ENCODE data around the gene JTB. TPM values are rescaled to one million over a fixed set of nuclear protein-coding genes. Genes with fewer than 3 reads are reported as not detected.

The JTB gene
- total RNA-seq, 1 donor from 2014 or later = 194 TPM

GRCh38 chr1:153939476-153939875 is 38.0 kb downstream of the JTB start:
- peaks cover 0 to 65% of the 10 kb centered on the region in 2 donors for H3K36me3 ChIP-seq
- H3K27ac ChIP-seq = no peak overlapping the region
- H3K27me3 ChIP-seq = no peaks in the 10 kb centered on the region
- no peak for DNase-seq (ENCODE audit: extremely low spot score in 2 of 2)
- H3K4me3 ChIP-seq = no peak overlapping the region
- no peak for TF ChIP-seq POLR2A (IDR thresholded peaks at IDR 0.05)
- no peak for TF ChIP-seq POLR2AphosphoS5 (IDR thresholded peaks at IDR 0.05; ENCODE audit: insufficient read depth in 1 of 2, low read depth in 1 of 2)
- no peak for TF ChIP-seq CTCF (IDR thresholded peaks at IDR 0.05)
- intact Hi-C loops (cut with DNase I) = no loop called here
- no peaks in the 10 kb centered on the region for H3K9me3 ChIP-seq
- peaks cover 7% of the 10 kb centered on the region for H3K4me1 ChIP-seq

- peaks cover 0 to 70% of the 10 kb centered on the region in 2 donors for H3K36me3 ChIP-seq
- no peak overlapping the region for H3K27ac ChIP-seq
- H3K4me3 ChIP-seq = no peak overlapping the region
- no peaks in the 10 kb centered on the region for H3K9me3 ChIP-seq
- intact Hi-C loops (cut with DNase I) = no loop called here
- no peaks in the 10 kb centered on the region for H3K27me3 ChIP-seq
- DNase-seq (ENCODE audit: extremely low spot score in 2 of 2) = no peak
- H3K4me1 ChIP-seq = peaks cover 2% of the 10 kb centered on the region
- TF ChIP-seq CTCF (IDR thresholded peaks at IDR 0.05) (no peak), POLR2A (IDR thresholded peaks at IDR 0.05) (no peak), POLR2AphosphoS5 (IDR thresholded peaks at IDR 0.05; ENCODE audit: insufficient read depth in 1 of 2, low read depth in 1 of 2) (no peak)
These were observed 38.5 kb downstream of the JTB start for GRCh38 chr1:153938996-153939395.

GRCh38 chr1:153937331-153937730 is 40.1 kb downstream of the JTB start:
- H3K4me3 ChIP-seq = no peak overlapping the region
- no peak for DNase-seq (ENCODE audit: extremely low spot score in 2 of 2)
- peaks cover 0 to 80% of the 10 kb centered on the region in 2 donors for H3K36me3 ChIP-seq
- no peak for TF ChIP-seq POLR2AphosphoS5 (IDR thresholded peaks at IDR 0.05; ENCODE audit: insufficient read depth in 1 of 2, low read depth in 1 of 2)
- TF ChIP-seq CTCF (IDR thresholded peaks at IDR 0.05) = no peak
- TF ChIP-seq POLR2A (IDR thresholded peaks at IDR 0.05) = no peak
- no peaks in the 10 kb centered on the region for H3K4me1 ChIP-seq
- no peak overlapping the region for H3K27ac ChIP-seq
- H3K27me3 ChIP-seq = no peaks in the 10 kb centered on the region
- intact Hi-C loops (cut with DNase I) = no loop called here
- no peaks in the 10 kb centered on the region for H3K9me3 ChIP-seq

GRCh38 chr1:153936011-153936802 is 41.3 kb downstream of the JTB start:
- Histone ChIP-seq H3K4me3 (no peak overlapping the region), H3K27me3 (no peaks in the 10 kb centered on the region), H3K4me1 (no peaks in the 10 kb centered on the region), H3K9me3 (no peaks in the 10 kb centered on the region), H3K27ac (no peak overlapping the region), H3K36me3 (peaks cover 0 to 74% of the 10 kb centered on the region in 2 donors)
- intact Hi-C loops (cut with DNase I) = no loop called here
- no peak for TF ChIP-seq CTCF (IDR thresholded peaks at IDR 0.05)
- no peak for TF ChIP-seq POLR2A (IDR thresholded peaks at IDR 0.05)
- no peak for TF ChIP-seq POLR2AphosphoS5 (IDR thresholded peaks at IDR 0.05; ENCODE audit: insufficient read depth in 1 of 2, low read depth in 1 of 2)
- no peak for DNase-seq (ENCODE audit: extremely low spot score in 2 of 2)

GRCh38 chr1:153934746-153935145 is 42.7 kb downstream of the JTB start:
- H3K36me3 ChIP-seq = peaks cover 0 to 67% of the 10 kb centered on the region in 2 donors
- no peaks in the 10 kb centered on the region for H3K4me1 ChIP-seq
- no peak for DNase-seq (ENCODE audit: extremely low spot score in 2 of 2)
- H3K27me3 ChIP-seq = no peaks in the 10 kb centered on the region
- TF ChIP-seq POLR2AphosphoS5 (IDR thresholded peaks at IDR 0.05; ENCODE audit: insufficient read depth in 1 of 2, low read depth in 1 of 2) = no peak
- no peak for TF ChIP-seq POLR2A (IDR thresholded peaks at IDR 0.05)
- TF ChIP-seq CTCF (IDR thresholded peaks at IDR 0.05) = no peak
- no peaks in the 10 kb centered on the region for H3K9me3 ChIP-seq
- no peak overlapping the region for H3K4me3 ChIP-seq
- intact Hi-C loops (cut with DNase I) = no loop called here
- H3K27ac ChIP-seq = no peak overlapping the region
